HG03342 (cell line): ENCODE measurements around the gene TBX1.

Experiments used
- ATAC-seq: cut with Tn5 transposase; IDR thresholded peaks from one replicate; pipeline ENCODE4 v1.9.1; 2021; ENCODE audit warnings: mild to moderate bottlenecking, moderate library complexity; ENCODE audit not compliant: unreplicated experiment

TBX1 gene

GRCh38 chr22:19760058-19760950 lies at the start of gene TBX1:
TBX1 (plus strand) TSS chr22:19760778; CDS start chr22:19760844, 66 bp downstream.
- no peak for ATAC-seq

- no peak for ATAC-seq
These were observed 47.3 kb upstream of the TBX1 start for GRCh38 chr22:19713245-19713644.

DNA sequence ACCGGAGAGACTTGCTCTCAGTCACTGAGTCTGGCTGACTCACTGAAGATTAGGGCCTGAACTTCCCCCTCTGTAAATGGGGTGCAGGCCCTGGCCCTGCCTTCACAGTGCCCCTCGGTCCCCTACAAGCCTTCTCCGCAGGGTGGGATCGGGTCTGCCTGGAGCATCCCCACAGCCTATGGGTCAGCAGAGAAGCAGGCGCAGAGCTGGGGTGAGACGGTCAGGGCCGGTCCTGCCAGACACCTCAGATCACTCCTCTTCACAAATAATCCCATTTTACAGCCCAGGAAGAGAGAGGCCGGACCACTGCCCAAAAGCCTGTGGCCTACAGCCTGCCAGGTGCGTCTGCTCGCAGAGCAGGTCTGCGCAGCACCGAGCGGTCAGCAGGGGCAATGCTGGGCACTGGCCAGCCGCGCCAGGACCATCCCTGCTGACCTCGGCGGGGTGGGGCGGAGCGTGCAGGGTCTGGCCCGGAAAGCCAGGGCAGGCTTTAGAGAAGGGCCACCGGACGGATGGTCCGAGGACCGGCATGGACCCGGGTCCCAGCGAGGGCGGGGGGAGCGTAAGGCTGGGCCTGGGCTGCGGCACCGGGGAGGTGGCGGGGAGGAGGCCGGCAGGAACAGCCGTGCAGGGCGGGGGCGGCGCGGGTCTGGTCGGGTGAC lies 46.8 kb upstream of the TBX1 start:
- no peak for ATAC-seq

DNA sequence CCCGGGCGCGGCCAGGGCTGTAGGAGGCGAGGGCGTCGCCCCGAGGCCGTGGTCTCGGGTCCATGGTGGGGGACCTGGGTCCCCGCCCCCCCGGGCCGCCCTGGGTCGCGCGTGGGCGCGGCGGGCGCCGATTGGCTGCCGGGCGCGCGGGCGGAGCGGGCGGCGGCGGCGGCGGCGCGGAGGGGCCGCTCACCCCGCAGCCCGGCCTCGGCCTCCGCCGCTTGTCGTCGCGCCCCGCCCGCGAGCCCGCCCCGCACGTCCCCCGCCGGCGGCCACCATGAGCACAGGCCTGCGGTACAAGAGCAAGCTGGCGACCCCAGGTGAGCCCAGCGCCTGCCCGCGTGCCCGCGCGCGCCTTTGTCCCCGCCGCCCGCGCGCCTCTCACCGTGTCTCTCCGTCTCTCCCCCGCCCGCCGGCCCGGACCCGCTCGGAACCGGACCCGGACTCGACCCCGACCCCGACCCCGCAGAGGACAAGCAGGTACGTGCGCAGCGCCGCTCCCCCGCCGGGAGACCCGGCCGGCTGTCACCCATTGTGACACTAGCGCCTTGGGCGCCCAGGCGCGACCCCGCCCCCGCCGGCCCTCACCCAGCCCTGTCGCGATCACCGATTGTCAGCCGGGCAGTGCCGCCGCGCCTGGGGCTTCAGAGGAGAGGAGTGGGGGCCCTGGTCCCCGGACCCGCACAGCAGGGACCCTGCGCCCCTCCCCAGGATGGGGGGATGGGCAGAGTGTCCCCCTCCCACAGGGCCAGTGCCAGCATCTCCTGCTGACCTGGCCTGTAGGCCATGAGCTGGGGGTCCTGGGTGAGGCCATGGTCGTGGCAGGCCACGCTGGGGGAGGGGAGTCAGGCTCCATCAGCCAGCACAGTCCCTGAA lies 46.0 kb upstream of the TBX1 start, which contains the start of gene SEPTIN5:
TSS of gene SEPTIN5 (plus strand) at position 192 of the 876 bp plus-strand sequence. CDS start at position 278, 86 bp downstream.
- no peak for ATAC-seq

DNA sequence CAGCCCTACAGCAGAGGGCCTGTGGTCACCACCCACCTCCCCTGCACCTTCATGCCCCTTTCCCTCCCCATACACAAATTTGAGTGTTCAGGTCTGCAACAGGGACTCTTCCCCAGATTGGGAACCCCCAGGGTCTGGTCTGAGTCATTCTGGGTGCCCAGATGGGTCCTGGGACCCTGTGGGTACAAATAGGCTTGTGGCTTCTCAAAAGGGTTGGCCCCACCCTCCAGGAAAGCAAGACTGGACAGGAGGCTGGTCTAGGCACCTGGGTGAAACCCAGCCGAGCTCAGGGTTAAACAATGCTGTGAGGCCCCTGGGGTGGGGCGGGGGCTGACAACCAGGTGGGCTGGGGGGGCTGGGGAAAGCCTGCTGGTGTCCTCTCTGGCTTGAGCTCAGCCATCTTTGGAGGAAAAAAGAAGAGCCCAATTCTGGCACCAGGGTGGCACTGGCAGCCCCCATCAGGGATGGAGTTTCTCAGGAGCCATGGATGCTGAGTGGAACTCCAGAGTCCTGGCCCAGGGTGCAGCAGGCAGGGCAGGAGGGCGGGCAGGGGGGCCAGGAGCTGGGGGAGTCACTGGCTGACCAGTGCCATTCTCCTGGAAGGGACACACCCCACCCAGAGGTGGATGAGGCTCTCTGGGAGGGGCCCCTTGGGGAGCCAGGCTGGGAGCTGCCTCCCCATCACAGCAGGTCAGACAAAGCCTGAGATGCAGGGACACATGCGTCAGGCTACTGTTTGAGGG lies 45.2 kb upstream of the TBX1 start:
- ATAC-seq, result no peak

DNA sequence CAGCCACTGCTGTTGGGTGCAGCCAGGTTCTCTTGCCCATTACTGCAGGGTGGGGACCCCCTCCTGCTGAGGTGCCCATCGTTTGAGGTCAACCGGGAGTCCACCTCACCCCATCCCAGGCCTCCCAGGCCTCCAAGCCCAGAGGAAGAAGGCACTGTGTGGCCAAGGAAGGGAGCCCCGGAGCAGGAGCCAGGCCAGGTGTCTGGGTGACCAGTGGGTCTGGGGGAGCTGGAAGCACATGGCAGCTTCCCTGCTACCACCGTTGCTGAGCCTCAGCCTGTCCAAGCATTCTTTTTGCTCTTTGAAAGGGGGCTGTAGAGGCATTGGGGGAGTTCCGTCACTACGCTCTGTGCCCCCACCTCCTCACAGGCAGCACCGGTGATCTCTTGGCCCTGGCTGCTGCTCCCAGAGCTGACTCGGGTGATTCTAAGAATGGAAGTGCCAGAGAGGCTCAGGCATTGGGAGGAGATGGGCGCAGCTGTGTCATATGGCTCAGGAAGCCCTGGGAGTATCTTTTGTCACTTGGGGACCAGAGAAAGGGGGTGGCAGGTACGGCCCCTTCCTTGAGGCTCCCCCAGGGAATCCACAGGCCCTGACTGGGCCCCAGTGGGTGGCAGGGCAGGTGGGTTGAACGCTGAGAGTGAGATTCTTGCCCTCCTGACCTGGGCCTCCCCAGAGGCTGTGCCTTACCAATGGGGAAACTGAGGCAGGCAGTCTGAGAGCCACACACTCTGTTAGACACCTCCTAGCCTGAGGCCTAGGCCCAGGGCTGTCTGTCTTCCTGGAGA lies 44.3 kb upstream of the TBX1 start:
- no peak for ATAC-seq

GRCh38 chr22:19716829-19717105 lies 43.8 kb upstream of the TBX1 start:
- ATAC-seq, result no peak

DNA sequence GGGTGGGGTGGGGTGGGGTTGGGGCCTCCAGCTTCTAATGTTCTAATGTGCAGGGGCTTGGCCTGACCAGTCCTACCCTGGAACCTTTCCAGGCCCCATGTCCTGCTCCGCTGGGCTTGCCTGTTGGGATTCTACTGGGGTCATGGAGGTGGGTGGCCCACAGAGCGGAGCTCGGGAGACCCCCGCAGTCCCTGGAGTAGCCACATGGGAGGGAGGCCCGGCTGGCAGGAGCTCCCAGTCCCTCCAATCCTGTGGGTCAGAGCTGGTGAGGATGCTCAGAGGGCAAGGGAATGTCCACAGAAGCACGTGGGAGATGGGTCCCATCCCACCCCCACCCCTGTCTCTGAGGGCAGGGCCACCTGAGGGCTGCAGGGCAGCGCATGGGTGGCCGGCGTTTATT lies 43.4 kb upstream of the TBX1 start:
- ATAC-seq, result no peak

GRCh38 chr22:19717691-19718455 lies 42.7 kb upstream of the TBX1 start:
- peak; percentile 64 for ATAC-seq

GRCh38 chr22:19718456-19719049 lies 42.0 kb upstream of the TBX1 start:
- no peak for ATAC-seq

DNA sequence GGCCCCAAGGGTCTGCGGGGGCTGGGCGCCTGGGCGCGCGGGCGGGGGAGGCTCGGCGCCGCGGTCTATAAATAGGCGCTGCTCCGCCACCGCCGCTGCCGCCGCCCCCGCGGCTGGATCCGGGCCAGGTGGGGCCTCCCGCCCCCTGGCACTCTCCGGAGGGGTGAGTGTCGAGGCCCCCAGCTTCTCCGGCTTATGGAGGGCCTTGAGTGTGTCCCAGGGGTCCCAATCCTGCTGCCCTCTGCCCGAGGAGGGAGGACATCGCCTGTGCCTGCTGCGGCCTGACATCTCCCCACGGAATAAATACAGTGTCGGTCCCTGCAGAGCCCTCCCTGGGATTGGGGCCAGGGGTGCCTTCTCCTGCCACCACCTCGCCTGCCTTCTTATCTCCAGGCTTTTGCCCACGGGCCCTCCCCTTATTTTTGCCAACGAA lies 41.5 kb upstream of the TBX1 start:
- ATAC-seq, result no peak

- ATAC-seq, result no peak
These were observed 41.0 kb upstream of the TBX1 start for GRCh38 chr22:19719488-19720021.

DNA sequence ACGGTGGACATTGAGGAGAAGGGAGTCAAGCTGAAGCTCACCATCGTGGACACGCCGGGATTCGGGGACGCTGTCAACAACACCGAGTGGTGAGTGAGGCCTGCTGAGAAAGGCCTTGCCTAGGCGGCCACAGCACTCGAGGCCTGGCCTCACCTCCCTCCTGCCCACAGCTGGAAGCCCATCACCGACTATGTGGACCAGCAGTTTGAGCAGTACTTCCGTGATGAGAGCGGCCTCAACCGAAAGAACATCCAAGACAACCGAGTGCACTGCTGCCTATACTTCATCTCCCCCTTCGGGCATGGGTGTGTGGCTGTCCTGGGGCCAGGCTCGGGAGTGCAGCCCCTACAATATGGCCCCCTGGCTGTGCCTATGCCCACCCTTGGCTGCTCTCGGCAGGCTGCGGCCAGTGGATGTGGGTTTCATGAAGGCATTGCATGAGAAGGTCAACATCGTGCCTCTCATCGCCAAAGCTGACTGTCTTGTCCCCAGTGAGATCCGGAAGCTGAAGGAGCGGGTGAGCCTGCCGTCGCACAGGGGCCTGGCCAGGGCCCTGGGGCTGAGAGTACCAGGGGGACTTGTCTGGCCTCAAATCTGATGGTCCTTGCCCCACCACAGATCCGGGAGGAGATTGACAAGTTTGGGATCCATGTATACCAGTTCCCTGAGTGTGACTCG lies 40.3 kb upstream of the TBX1 start:
- no peak for ATAC-seq

DNA sequence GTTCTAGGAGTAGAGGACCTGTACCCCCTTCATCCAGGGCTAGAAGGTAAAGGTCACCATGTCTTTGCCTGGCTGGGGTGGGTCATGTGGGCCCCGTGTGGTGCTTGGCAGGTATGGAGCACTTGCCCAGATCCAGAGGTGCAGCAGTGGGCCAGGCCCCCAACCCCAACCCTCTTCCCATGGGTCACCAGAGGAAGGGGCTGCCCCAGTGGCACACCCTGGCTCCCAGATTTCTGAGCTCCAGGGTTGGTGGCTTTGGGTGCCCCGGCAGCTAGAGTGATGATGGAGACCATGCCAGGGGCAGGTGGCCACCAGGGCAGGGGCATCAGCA lies 39.6 kb upstream of the TBX1 start:
- no peak for ATAC-seq

DNA sequence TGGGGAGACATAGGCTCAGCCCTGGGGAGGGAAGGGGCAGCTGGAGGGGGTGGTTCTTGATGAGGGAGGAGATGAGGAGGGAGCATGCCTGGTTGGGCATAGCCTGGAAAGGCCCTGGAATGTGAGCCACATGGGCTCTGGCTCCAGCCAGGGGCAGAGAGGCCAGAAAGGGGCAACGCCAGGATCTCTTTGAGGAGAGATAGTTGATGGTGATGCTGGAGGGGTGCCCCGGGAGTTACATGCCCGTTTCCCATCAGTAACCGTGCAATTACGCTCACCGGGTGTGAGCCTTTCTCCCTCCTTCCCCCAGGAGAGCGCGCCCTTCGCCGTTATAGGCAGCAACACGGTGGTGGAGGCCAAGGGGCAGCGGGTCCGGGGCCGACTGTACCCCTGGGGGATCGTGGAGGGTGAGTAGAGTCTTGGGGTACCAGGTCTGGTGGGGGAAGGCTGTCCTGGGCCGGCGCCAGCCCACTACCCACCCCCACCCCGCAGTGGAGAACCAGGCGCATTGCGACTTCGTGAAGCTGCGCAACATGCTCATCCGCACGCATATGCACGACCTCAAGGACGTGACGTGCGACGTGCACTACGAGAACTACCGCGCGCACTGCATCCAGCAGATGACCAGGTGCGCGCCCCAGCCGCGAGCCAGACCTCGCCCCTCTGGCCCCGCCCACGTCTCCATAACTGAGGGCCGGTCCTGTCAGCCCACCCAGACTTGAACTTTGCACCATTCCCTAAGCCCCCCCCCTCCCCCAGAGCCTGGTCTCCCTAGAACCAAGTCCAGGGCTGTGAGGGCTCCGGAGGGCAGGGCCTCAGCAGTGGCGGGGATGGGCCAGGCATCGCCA lies 39.0 kb upstream of the TBX1 start:
- no peak for ATAC-seq

GRCh38 chr22:19722178-19722981 lies 38.2 kb upstream of the TBX1 start:
- ATAC-seq, result no peak

DNA sequence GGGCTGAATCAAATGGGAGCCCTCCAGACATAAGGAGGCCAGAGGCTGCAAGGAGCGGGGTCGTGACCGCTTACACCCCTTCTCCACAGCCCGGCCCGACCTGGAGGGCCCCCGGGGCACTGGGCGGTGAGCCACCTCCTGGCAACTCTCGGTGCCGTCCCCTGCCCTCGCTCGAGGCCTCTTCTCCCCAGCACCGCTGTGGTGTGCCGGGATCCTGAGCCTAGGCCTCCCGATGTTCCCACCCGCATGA lies 37.7 kb upstream of the TBX1 start:
- ATAC-seq, result no peak
